Colonic mucosa (tissue), 4 donors: ENCODE results near the gene ARMC12. TPM values are rescaled to one million over a fixed set of nuclear protein-coding genes. Genes with fewer than 3 reads are reported as not detected.
"Not testable (repeated sequence)": the region's sequence is repeated elsewhere in the genome, so short reads cannot be mapped to it uniquely, and the experiment has no call there.

Source experiments
- DNase-seq: peaks from one replicate; pipeline ENCODE4 v3.0.0-alpha.2; 2020
- H3K27ac ChIP-seq: fragments of 200-600 bp; one replicate; pipeline ENCODE4 v1.8.0; 2021
- H3K27me3 ChIP-seq: fragments of 200-600 bp; one replicate; pipeline ENCODE4 v1.8.0; 2021
- H3K36me3 ChIP-seq: fragments of 200-600 bp; one replicate; pipeline ENCODE4 v1.8.0; 2021
- H3K4me1 ChIP-seq: fragments of 200-600 bp; one replicate; pipeline ENCODE4 v1.8.0; 2021; ENCODE audit warnings: mild to moderate bottlenecking
- H3K4me3 ChIP-seq: fragments of 200-600 bp; one replicate; pipeline ENCODE4 v1.8.0; 2021
- H3K9ac ChIP-seq, 2 donors: one replicate each; pipeline ENCODE4 v1.7.0; 2013; ENCODE audit warnings: control low read depth in 2 of 2, low read depth in 2 of 2, low read length in 2 of 2
- H3K9me3 ChIP-seq: fragments of 200-600 bp; one replicate; pipeline ENCODE4 v1.8.0; 2021
- CTCF ChIP-seq: fragments of 200-600 bp; IDR thresholded peaks from one replicate; pipeline ENCODE4 v1.8.0; 2022; ENCODE audit warnings: antibody characterized with exemption, mild to moderate bottlenecking
- intact Hi-C: fragments of 100-400 bp; cut with DNase I; formaldehyde crosslinking; loops from one replicate; pipeline ENCODE4 v1.14.1; 2022
- total RNA-seq, 2 donors: library from RNA; stranded (reverse); fragmentation: NEBNext Ultra II Directional in 1 of 2; extraction: Animal tissue kit (Norgen Biotek cat#: 25700) in 1 of 2; gene quantifications; one replicate each; pipeline ENCODE4 v1.2.1, GENCODE V29; 2021
- donor health status: healthy.
- donor health status: DM: no; HTN: no; CAD: no.
- donor health status: DM: no; HTN: no; CAD: no.

ARMC12 gene
- under 1 TPM in 1 of 2 donors, not detected in 1; 0.30 TPM for total RNA-seq

GRCh38 chr6:35736982-35737412 lies at the start of gene ARMC12:
Gene ARMC12 (plus strand): TSS chr6:35737032. CDS start chr6:35737109, 77 bp downstream.
- Histone ChIP-seq H3K27ac (no peak within 1 kb of the TSS), H3K4me3 (no peak within 1 kb of the TSS), H3K27me3 (no peaks in the 10 kb centered on the region), H3K9ac (peak within 1 kb of the TSS in 1 of 2 donors; percentile 32), H3K4me1 (peaks cover 12% of the 10 kb centered on the region), H3K9me3 (no peaks in the 10 kb centered on the region), H3K36me3 (no peaks in the 10 kb centered on the region)
- no peak for DNase-seq
- TF ChIP-seq CTCF = no peak
- intact Hi-C loops = loop anchor here (2.0 kb wide), 2 partner anchors 154 to 214 kb away; no protein-coding TSS in a partner anchor

- H3K9me3 ChIP-seq = no peaks in the 10 kb centered on the region
- H3K9ac ChIP-seq = peak overlapping the region; percentile 92 to 99
- no peaks in the 10 kb centered on the region for H3K27me3 ChIP-seq
- TF ChIP-seq CTCF = no peak
- H3K4me3 ChIP-seq = peak overlapping the region; percentile 94
- peak overlapping the region; percentile 84 for H3K27ac ChIP-seq
- peak; percentile 71 for DNase-seq
- H3K36me3 ChIP-seq = no peaks in the 10 kb centered on the region
- intact Hi-C loops = loop anchor here (2.0 to 5.0 kb wide), 2 partner anchors 34 to 45 kb away; no protein-coding TSS in a partner anchor
- H3K4me1 ChIP-seq = no peaks in the 10 kb centered on the region
Observed at GRCh38 chr6:35687658-35688604, 48.9 kb upstream of the ARMC12 start.

GRCh38 chr6:35688605-35689322 lies 48.1 kb upstream of the ARMC12 start, which contains the start of gene FKBP5:
Gene FKBP5 (minus strand): TSS chr6:35688915. CDS start chr6:35642824, 46,091 bp downstream.
- peak; percentile 95 for DNase-seq
- no peaks in the 10 kb centered on the region for H3K4me1 ChIP-seq
- peak within 1 kb of the TSS; percentile 92 to 99 for H3K9ac ChIP-seq
- H3K27me3 ChIP-seq = no peaks in the 10 kb centered on the region
- H3K4me3 ChIP-seq = peak within 1 kb of the TSS; percentile 94
- H3K9me3 ChIP-seq = no peaks in the 10 kb centered on the region
- peak within 1 kb of the TSS; percentile 84 for H3K27ac ChIP-seq
- TF ChIP-seq CTCF = no peak
- no peaks in the 10 kb centered on the region for H3K36me3 ChIP-seq
- intact Hi-C loops = loop anchor here (5.0 kb wide), 1 partner anchor 34 kb away; no protein-coding TSS in a partner anchor

- H3K9ac ChIP-seq, H3K27ac ChIP-seq, H3K4me3 ChIP-seq, H3K36me3 ChIP-seq, H3K27me3 ChIP-seq, DNase-seq, H3K4me1 ChIP-seq, H3K9me3 ChIP-seq, intact Hi-C loops: not testable (repeated sequence)
Observed at GRCh38 chr6:35690006-35690405, 46.8 kb upstream of the ARMC12 start.

GRCh38 chr6:35690484-35690883 lies 46.3 kb upstream of the ARMC12 start:
- no peak for DNase-seq
- no peak overlapping the region for H3K27ac ChIP-seq

More at GRCh38 chr6:35690484-35690883, 46.3 kb upstream of the ARMC12 start:
- H3K27me3 ChIP-seq = no peaks in the 10 kb centered on the region
- H3K36me3 ChIP-seq = no peaks in the 10 kb centered on the region
- H3K9me3 ChIP-seq = no peaks in the 10 kb centered on the region
- no peaks in the 10 kb centered on the region for H3K4me1 ChIP-seq
- TF ChIP-seq CTCF = no peak
- H3K9ac ChIP-seq = no peak overlapping the region
- no peak overlapping the region for H3K4me3 ChIP-seq
- intact Hi-C loops = no loop called here
